NT2/D1 (cell line): Measurements from ENCODE around the gene LY86.

Experiments used
- SUZ12 ChIP-seq: IDR thresholded peaks from 2 replicates; pipeline ENCODE4 v1.6.1; 2011; ENCODE audit not compliant: insufficient read length, insufficient read depth; ENCODE audit errors: extremely low read depth
- YY1 ChIP-seq: IDR thresholded peaks from 2 replicates; pipeline ENCODE4 v1.6.1; 2011; ENCODE audit not compliant: insufficient read length, insufficient read depth

DNA sequence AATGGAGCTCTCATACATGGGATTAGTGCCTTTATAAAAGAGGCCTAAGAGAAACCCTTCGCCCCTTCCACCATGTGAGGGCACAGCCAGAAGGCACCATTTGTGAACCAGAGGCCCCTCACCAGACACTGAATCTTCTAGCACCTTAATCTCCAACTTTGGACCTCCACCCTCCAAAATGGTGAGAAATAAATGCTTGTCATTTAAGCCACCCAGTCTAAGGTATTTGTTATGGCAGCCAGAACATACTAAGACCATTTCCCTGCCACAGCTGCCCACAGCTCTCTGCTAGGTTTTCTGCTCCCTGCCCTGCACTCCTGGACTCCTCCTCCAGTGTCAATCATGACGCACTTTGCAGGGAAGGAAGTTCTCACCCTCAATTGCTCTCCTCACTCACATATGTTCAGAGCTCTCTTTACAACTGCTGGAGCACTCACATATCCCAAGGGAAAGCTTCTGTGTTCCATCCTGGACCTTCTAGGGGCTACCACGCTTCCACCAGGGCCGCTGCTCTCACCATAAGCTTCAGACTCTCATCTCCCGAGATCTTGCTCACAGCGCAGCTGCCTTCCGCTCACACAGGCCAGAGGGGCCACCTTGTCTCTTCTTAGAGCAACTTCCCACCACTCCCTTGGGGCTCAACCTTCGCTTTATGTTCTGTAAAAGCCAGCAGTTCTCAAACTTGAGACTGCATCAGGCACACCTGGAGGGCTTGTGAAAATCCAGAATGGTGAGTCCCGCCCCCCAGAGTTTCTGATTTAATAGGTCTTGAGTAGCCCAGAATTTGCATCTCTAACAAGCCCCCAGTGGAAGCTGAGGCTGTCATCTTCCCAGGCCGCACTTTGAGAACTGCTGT, 1.6 kb upstream of the LY86 start:
- TF ChIP-seq YY1 (no peak), SUZ12 (no peak)
